Endodermal cell (in vitro differentiated cells): ENCODE results near the gene ZNF619. TPM values are rescaled to one million over a fixed set of nuclear protein-coding genes. Genes with fewer than 3 reads are reported as not detected.

Source experiments
- DNase-seq: peaks from one replicate; pipeline ENCODE4 v3.0.0-alpha.2; 2017
- H3K27ac ChIP-seq: 2 replicates; pipeline ENCODE4 v1.5.1; 2013; ENCODE audit warnings: mild to moderate bottlenecking, low read depth, low read length, moderate library complexity
- H3K27me3 ChIP-seq: 2 replicates; pipeline ENCODE4 v1.6.1; 2013; ENCODE audit warnings: mild to moderate bottlenecking, low read length, moderate library complexity; ENCODE audit not compliant: insufficient read depth, control insufficient read depth, poor library complexity, severe bottlenecking
- H3K36me3 ChIP-seq: 2 replicates; pipeline ENCODE4 v1.7.0; 2013; ENCODE audit warnings: mild to moderate bottlenecking, low read length, moderate library complexity; ENCODE audit not compliant: control insufficient read depth, insufficient read depth
- H3K4me1 ChIP-seq: one replicate; pipeline ENCODE4 v1.7.0; 2013; ENCODE audit warnings: low read length; ENCODE audit not compliant: control insufficient read depth, insufficient read depth
- H3K4me3 ChIP-seq: 2 replicates; pipeline ENCODE4 v1.5.1; 2013; ENCODE audit warnings: mild to moderate bottlenecking, low read length, moderate library complexity
- H3K9ac ChIP-seq: 2 replicates; pipeline ENCODE4 v1.6.1; 2013; ENCODE audit warnings: mild to moderate bottlenecking, low read length, moderate library complexity; ENCODE audit not compliant: poor library complexity, severe bottlenecking; ENCODE audit errors: extremely low read depth
- H3K9me3 ChIP-seq: 2 replicates; pipeline ENCODE4 v1.6.1; 2013; ENCODE audit warnings: mild to moderate bottlenecking, low read length, moderate library complexity; ENCODE audit not compliant: control insufficient read depth
- H3K27ac Mint-ChIP-seq: 2 replicates; pipeline ENCODE4 v1.8.0; 2020; ENCODE audit warnings: mixed read lengths
- H3K27me3 Mint-ChIP-seq: 2 replicates; pipeline ENCODE4 v1.8.0; 2021; ENCODE audit warnings: mild to moderate bottlenecking, mixed read lengths; ENCODE audit not compliant: insufficient read depth
- H3K36me3 Mint-ChIP-seq: 2 replicates; pipeline ENCODE4 v1.8.0; 2020; ENCODE audit warnings: low read depth, mixed read lengths
- H3K4me1 Mint-ChIP-seq: 2 replicates; pipeline ENCODE4 v1.8.0; 2020; ENCODE audit warnings: mixed read lengths
- H3K4me3 Mint-ChIP-seq: 2 replicates; pipeline ENCODE4 v1.8.0; 2020; ENCODE audit warnings: mild to moderate bottlenecking, moderate library complexity, mixed read lengths
- H3K9me3 Mint-ChIP-seq: 2 replicates; pipeline ENCODE4 v1.8.0; 2020; ENCODE audit warnings: mild to moderate bottlenecking, mixed read lengths
- WGBS, 2 experiments: methylation state at CpG; one replicate each; pipeline versions ENCODE4 v1.1.5 to v1.1.7; 2013; ENCODE audit warnings: missing lambda C conversion rate in 2 of 2, mixed read lengths in 1 of 2; ENCODE audit not compliant: insufficient coverage in 1 of 2, insufficient read length in 1 of 2; 5-methylcytosine and 5-hydroxymethylcytosine counted together
- total RNA-seq, 2 donors: library from RNA; stranded (reverse); fragmentation: NEBNext Ultra II Directional in 1 of 2; extraction: Animal tissue kit (Norgen Biotek cat#: 25700) in 1 of 2; gene quantifications; 2 replicates in 1 of 2; 3 replicates in 1 of 2; pipeline ENCODE4 v1.2.1, GENCODE V29; 2021
- TF ChIP-seq, protein P1 (sequence below): fragments of 200-600 bp; sonication (generic); conservative IDR thresholded peaks from 2 replicates; pipeline ENCODE4 v1.5.0; 2021; ENCODE audit warnings: antibody characterized with exemption, mild to moderate bottlenecking

Gene ZNF619
- total RNA-seq, 2 donors from 2014 or later = 6.9 to 13.7 TPM

GRCh38 chr3:40451551-40451950 lies 25.4 kb upstream of the ZNF619 start:
- Histone ChIP-seq H3K4me1 (no peaks in the 10 kb centered on the region), H3K27ac (no peak overlapping the region), H3K36me3 (no peaks in the 10 kb centered on the region), H3K9me3 (no peaks in the 10 kb centered on the region), H3K4me3 (no peak overlapping the region), H3K27me3 (no peaks in the 10 kb centered on the region), H3K9ac (no peak overlapping the region)
- Mint-ChIP-seq H3K27ac (no peak overlapping the region), H3K27me3 (peaks cover 2% of the 10 kb centered on the region), H3K9me3 (no peaks in the 10 kb centered on the region), H3K4me3 (no peak overlapping the region), H3K4me1 (peaks cover 10% of the 10 kb centered on the region), H3K36me3 (no peaks in the 10 kb centered on the region)
- TF ChIP-seq, protein P1, sequence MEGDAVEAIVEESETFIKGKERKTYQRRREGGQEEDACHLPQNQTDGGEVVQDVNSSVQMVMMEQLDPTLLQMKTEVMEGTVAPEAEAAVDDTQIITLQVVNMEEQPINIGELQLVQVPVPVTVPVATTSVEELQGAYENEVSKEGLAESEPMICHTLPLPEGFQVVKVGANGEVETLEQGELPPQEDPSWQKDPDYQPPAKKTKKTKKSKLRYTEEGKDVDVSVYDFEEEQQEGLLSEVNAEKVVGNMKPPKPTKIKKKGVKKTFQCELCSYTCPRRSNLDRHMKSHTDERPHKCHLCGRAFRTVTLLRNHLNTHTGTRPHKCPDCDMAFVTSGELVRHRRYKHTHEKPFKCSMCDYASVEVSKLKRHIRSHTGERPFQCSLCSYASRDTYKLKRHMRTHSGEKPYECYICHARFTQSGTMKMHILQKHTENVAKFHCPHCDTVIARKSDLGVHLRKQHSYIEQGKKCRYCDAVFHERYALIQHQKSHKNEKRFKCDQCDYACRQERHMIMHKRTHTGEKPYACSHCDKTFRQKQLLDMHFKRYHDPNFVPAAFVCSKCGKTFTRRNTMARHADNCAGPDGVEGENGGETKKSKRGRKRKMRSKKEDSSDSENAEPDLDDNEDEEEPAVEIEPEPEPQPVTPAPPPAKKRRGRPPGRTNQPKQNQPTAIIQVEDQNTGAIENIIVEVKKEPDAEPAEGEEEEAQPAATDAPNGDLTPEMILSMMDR = no peak
- DNase-seq = no peak

DNA sequence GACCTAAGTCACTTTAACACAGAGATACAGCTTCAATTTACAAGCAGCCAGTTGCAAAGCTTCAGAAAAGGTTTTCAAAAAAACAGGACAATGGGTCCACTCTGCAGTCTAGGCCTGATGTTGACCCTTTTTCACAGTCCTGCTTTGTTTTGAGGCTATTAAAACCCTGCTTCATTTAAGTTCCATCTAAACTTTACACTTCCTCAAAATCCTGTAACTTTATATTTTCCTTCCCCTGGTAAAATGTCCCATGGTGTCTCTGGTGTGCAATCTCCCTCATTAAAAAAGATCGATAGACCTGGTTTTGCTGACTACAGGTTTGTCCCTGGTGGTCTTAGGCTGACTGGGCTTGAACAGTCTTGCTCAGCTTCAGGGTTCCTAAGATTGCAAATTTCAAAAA lies 24.9 kb upstream of the ZNF619 start:
- H3K27ac ChIP-seq = no peak overlapping the region
- peaks cover 10% of the 10 kb centered on the region for H3K4me1 Mint-ChIP-seq
- peak overlapping the region; percentile 90 for H3K4me3 ChIP-seq
- no peaks in the 10 kb centered on the region for H3K4me1 ChIP-seq
- H3K27me3 Mint-ChIP-seq = peaks cover 2% of the 10 kb centered on the region
- no peaks in the 10 kb centered on the region for H3K9me3 Mint-ChIP-seq
- H3K9ac ChIP-seq = peak overlapping the region; percentile 86
- WGBS, 2 experiments = 88 to 93% methylated on average over 1 of the region's 1 CpG
- H3K36me3 Mint-ChIP-seq = no peaks in the 10 kb centered on the region
- no peak for DNase-seq
- H3K9me3 ChIP-seq = no peaks in the 10 kb centered on the region
- peak overlapping the region; percentile 83 for H3K4me3 Mint-ChIP-seq
- H3K36me3 ChIP-seq = no peaks in the 10 kb centered on the region
- H3K27me3 ChIP-seq = no peaks in the 10 kb centered on the region
- TF ChIP-seq, protein P1 = no peak
- H3K27ac Mint-ChIP-seq = peak overlapping the region; percentile 97

GRCh38 chr3:40452562-40452875 lies 24.4 kb upstream of the ZNF619 start:
- peak overlapping the region; percentile 97 for H3K27ac Mint-ChIP-seq
- no peaks in the 10 kb centered on the region for H3K4me1 ChIP-seq
- peak overlapping the region; percentile 90 for H3K4me3 ChIP-seq
- H3K27me3 ChIP-seq = no peaks in the 10 kb centered on the region
- peak overlapping the region; percentile 83 for H3K4me3 Mint-ChIP-seq
- no peak for DNase-seq
- H3K27ac ChIP-seq = peak overlapping the region; percentile 92
- no peaks in the 10 kb centered on the region for H3K9me3 Mint-ChIP-seq
- TF ChIP-seq, protein P1 = no peak
- peaks cover 10% of the 10 kb centered on the region for H3K4me1 Mint-ChIP-seq
- H3K36me3 Mint-ChIP-seq = no peaks in the 10 kb centered on the region
- H3K9ac ChIP-seq = peak overlapping the region; percentile 86
- peaks cover 2% of the 10 kb centered on the region for H3K27me3 Mint-ChIP-seq
- WGBS, 2 experiments = 13 to 18% methylated on average over 5 to 7 of the region's 7 CpGs
- H3K36me3 ChIP-seq = no peaks in the 10 kb centered on the region
- H3K9me3 ChIP-seq = no peaks in the 10 kb centered on the region
